HG02763 (cell line): ENCODE results near the gene ISM1.
A peak's percentile ranks its signal among the peaks of the same experiment; 100 is the strongest.

Source experiments
- ATAC-seq: cut with Tn5 transposase; IDR thresholded peaks from one replicate; pipeline ENCODE4 v1.9.1; 2021; ENCODE audit warnings: mild to moderate bottlenecking, moderate library complexity; ENCODE audit not compliant: unreplicated experiment

The ISM1 gene

GRCh38 chr20:13251904-13252297, 30.8 kb downstream of the ISM1 start:
- ATAC-seq, result no peak

- no peak for ATAC-seq
Measured at GRCh38 chr20:13255356-13255755, 34.3 kb downstream of the ISM1 start.

GRCh38 chr20:13256606-13257005, 35.5 kb downstream of the ISM1 start:
- no peak for ATAC-seq

GRCh38 chr20:13259921-13260320, 38.8 kb downstream of the ISM1 start:
- no peak for ATAC-seq

- no peak for ATAC-seq
Measured at GRCh38 chr20:13260650-13261279, 39.7 kb downstream of the ISM1 start.

GRCh38 chr20:13261460-13262301, 40.6 kb downstream of the ISM1 start:
- ATAC-seq, result peak; percentile 69

- no peak for ATAC-seq
Measured at GRCh38 chr20:13262302-13262650, 41.2 kb downstream of the ISM1 start.

GRCh38 chr20:13262671-13263360, 41.7 kb downstream of the ISM1 start:
- no peak for ATAC-seq

GRCh38 chr20:13263451-13263850, 42.4 kb downstream of the ISM1 start:
- no peak for ATAC-seq

GRCh38 chr20:13264907-13265306, 43.8 kb downstream of the ISM1 start:
- ATAC-seq, result no peak

- no peak for ATAC-seq
Measured at GRCh38 chr20:13265941-13266340, 44.9 kb downstream of the ISM1 start.

- no peak for ATAC-seq
Measured at GRCh38 chr20:13267231-13267630, 46.2 kb downstream of the ISM1 start.

- no peak for ATAC-seq
Measured at GRCh38 chr20:13268953-13269352, 47.9 kb downstream of the ISM1 start.

- ATAC-seq, result no peak
Measured at GRCh38 chr20:13270211-13270610, 49.1 kb downstream of the ISM1 start.

GRCh38 chr20:13271098-13271497, 50.0 kb downstream of the ISM1 start:
- ATAC-seq, result no peak

GRCh38 chr20:13271977-13272975, 51.2 kb downstream of the ISM1 start:
- no peak for ATAC-seq

GRCh38 chr20:13274275-13274861, 53.3 kb downstream of the ISM1 start:
- no peak for ATAC-seq

- no peak for ATAC-seq
Measured at GRCh38 chr20:13276945-13277541, 56.0 kb downstream of the ISM1 start.

- no peak for ATAC-seq
Measured at GRCh38 chr20:13277663-13278295, 56.7 kb downstream of the ISM1 start.
